ENCODE results near the gene DAZAP1. TPM values are rescaled to one million over a fixed set of nuclear protein-coding genes. Genes with fewer than 3 reads are reported as not detected.

Gene DAZAP1
- total RNA-seq, 4 donors from 2014 or later, result 1.2 to 102 (median 23.8) TPM

DNA sequence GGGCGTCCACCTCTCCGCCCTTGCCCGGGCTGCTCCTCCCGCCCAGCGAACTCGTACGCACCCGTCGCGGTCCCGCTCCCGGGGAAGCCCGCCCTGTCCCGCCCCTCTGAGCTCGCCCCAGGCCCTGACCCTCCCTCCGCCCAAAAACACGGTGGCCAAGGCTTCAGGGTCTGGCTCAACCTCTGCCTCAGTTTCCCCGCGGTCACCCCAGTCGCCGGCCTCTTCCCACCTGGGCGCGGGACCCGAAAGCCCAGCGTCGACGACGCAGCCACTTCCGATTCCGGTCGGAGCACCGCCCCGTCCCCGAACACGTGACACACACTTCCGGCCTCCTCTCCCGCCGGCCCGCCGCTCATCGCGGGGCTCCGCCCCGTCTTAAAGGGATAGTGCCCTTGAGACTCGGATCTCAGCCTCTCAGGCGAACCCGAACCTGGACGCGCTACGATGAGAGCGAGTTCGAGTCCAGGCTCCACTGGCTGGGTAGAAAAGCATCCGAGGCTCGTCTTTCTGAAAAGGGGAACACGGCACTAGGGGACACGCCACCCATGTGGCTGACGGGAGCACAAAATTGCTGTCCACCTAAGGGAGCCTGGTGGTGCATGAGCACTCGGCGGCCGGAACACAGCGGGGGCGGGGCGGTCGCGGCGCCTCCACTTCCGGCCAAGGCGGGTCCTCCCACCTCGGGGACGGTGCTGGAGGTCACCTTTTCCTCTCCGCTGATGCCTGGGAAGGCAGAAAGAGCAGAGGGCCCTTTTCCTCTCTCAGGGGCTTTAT is 71.7 kb downstream of the DAZAP1 start, which contains the start of gene C19orf25:
Gene C19orf25 (minus strand): TSS at position 282 of the 774 bp plus-strand sequence. CDS start 312 bp downstream, outside the sequence.
- peak; percentile 92 to 94 for DNase-seq
- Histone ChIP-seq H3K4me1 (peaks cover 0 to 10% of the 10 kb centered on the region in 2 donors), H3K4me3 (peak within 1 kb of the TSS; percentile 67 to 84), H3K27me3 (no peaks in the 10 kb centered on the region), H3K9me3 (no peaks in the 10 kb centered on the region), H3K27ac (peak within 1 kb of the TSS; percentile 42 to 60), H3K36me3 (no peaks in the 10 kb centered on the region)
- intact Hi-C loops (cut with DNase I; ENCODE audit: low total_unique reads), result no loop called here
- TF ChIP-seq POLR2A (IDR thresholded peaks at IDR 0.05), result peak; percentile 50 to 72
- TF ChIP-seq, protein P1, sequence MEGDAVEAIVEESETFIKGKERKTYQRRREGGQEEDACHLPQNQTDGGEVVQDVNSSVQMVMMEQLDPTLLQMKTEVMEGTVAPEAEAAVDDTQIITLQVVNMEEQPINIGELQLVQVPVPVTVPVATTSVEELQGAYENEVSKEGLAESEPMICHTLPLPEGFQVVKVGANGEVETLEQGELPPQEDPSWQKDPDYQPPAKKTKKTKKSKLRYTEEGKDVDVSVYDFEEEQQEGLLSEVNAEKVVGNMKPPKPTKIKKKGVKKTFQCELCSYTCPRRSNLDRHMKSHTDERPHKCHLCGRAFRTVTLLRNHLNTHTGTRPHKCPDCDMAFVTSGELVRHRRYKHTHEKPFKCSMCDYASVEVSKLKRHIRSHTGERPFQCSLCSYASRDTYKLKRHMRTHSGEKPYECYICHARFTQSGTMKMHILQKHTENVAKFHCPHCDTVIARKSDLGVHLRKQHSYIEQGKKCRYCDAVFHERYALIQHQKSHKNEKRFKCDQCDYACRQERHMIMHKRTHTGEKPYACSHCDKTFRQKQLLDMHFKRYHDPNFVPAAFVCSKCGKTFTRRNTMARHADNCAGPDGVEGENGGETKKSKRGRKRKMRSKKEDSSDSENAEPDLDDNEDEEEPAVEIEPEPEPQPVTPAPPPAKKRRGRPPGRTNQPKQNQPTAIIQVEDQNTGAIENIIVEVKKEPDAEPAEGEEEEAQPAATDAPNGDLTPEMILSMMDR (IDR thresholded peaks at IDR 0.05), result peak in 1 of 4 experiments; percentile 19

DNA sequence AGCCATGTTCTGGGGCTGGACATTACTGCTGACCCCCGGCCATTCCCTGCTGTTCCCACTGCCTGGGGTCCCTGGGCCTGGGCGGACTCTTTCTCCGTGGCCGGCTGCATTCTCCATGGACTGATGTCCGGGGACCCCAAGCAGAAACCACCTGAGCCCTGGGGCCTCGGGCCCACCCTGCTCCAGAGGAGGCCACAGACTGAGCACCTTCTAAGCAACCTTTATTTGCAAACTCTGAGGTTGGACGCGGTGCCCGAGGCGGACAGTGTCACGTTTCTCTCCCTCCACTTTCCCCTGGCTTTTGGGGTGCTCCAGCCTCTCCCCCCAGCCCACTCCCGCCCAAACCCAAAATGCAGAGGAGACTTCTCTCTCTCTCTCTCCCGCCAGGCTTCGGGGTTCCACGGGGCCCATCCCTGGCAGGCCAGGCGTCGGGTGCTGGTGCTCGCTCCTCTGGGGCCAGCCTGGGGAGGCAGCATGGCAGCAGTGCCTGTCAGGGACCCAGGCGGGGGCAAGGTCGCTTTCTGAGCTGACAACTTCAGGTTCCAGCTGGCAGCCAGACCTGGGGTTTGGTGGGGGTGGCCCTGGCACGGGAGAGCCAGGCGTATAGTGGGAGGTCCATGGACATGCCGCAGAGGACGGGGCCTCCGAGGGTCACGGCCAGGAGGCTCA is 74.0 kb downstream of the DAZAP1 start:
- Histone ChIP-seq H3K4me1 (peaks cover 0 to 10% of the 10 kb centered on the region in 2 donors), H3K27me3 (no peaks in the 10 kb centered on the region), H3K27ac (no peak overlapping the region), H3K4me3 (no peak overlapping the region), H3K9me3 (no peaks in the 10 kb centered on the region), H3K36me3 (no peaks in the 10 kb centered on the region)
- DNase-seq, result no peak
- TF ChIP-seq, protein P1 (IDR thresholded peaks at IDR 0.05), result no peak
- TF ChIP-seq POLR2A (IDR thresholded peaks at IDR 0.05), result no peak
- intact Hi-C loops (cut with DNase I; ENCODE audit: low total_unique reads), result no loop called here

DNA sequence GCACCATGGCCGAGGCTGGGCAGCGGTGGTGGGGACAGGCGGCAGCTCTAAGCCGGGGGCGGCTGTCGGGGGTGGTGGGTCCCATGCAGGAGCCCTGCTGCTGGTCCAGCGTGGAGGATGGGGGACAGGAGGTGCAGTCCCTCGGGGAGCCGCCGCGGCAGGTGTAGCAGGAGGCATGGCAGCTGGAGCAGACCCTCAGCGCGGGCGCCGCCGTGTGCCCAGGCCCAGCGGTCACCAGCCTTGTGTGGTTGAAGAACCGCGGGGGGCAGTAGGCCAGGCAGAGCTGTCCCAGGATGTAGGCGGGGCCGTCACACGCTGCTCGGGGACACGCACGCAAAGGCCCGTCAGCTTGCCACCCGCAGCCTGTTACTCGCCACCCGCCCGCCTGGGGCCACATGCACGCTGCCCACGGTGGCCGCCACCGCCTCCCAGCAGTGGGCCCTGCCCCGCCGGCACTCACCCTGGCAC is 74.5 kb downstream of the DAZAP1 start:
- intact Hi-C loops (cut with DNase I; ENCODE audit: low total_unique reads), result no loop called here
- TF ChIP-seq POLR2A (IDR thresholded peaks at IDR 0.05), result no peak
- TF ChIP-seq, protein P1 (IDR thresholded peaks at IDR 0.05), result no peak
- Histone ChIP-seq H3K36me3 (no peaks in the 10 kb centered on the region), H3K4me3 (no peak overlapping the region), H3K9me3 (no peaks in the 10 kb centered on the region), H3K4me1 (peaks cover 0 to 10% of the 10 kb centered on the region in 2 donors), H3K27ac (no peak overlapping the region), H3K27me3 (no peaks in the 10 kb centered on the region)
- no peak for DNase-seq

DNA sequence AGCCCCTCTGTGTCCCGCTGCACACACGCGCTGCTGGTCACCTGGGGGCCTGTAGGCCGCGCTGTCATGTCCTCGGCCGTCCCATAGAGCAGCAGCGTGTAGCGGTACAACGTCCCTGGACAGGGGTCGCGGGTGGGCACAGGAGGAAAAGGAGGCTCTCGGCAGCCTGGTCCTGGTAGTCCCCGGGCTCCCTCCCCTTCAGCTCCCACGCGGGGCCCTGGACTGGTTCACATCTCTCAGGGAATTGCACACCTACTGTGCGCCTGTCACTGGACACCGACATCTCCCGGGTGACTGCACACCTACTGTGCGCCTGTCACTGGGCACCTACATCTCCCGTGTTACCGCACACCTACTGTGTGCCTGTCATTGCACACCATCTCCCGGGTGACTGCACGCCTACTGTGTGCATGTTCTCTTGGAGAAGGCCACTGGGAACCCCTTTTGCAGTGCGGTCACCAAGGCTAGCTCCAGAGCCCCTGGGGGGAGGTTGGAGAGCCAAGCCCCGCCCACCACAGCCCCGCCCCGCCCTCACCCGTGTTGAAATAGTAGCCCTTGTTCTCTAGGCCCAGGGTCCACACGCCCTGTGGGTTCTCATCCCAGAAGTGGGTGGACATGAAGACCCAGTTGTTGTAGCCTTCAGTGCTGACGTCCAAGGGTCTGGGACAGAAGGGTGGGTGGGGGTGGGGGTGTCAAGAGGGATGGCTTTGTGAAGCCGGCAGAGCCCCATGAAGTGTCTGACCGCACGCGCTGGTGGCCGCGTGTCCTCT is 75.2 kb downstream of the DAZAP1 start:
- no peaks in the 10 kb centered on the region for H3K27me3 ChIP-seq
- no peaks in the 10 kb centered on the region for H3K9me3 ChIP-seq
- H3K27ac ChIP-seq, result no peak overlapping the region
- peaks cover 0 to 10% of the 10 kb centered on the region in 2 donors for H3K4me1 ChIP-seq
- H3K4me3 ChIP-seq, result no peak overlapping the region
- H3K36me3 ChIP-seq, result no peaks in the 10 kb centered on the region
- DNase-seq, result no peak
- TF ChIP-seq POLR2A (IDR thresholded peaks at IDR 0.05), result no peak
- TF ChIP-seq, protein P1 (IDR thresholded peaks at IDR 0.05), result no peak
- intact Hi-C loops (cut with DNase I; ENCODE audit: low total_unique reads), result no loop called here
